Stimulated activated naive CD4-positive, alpha-beta T cell treated with Interleukin-2 at 50 U/mL for 16 hours (primary cell): Measurements from ENCODE around the gene ACSM4.
"Not testable (repeated sequence)": the region's sequence is repeated elsewhere in the genome, so short reads cannot be mapped to it uniquely, and the experiment has no call there.

Experiments
- DNase-seq: peaks from one replicate; lab custom pipeline; 2025; lab: John Stamatoyannopoulos, UW

Gene ACSM4, protein sequence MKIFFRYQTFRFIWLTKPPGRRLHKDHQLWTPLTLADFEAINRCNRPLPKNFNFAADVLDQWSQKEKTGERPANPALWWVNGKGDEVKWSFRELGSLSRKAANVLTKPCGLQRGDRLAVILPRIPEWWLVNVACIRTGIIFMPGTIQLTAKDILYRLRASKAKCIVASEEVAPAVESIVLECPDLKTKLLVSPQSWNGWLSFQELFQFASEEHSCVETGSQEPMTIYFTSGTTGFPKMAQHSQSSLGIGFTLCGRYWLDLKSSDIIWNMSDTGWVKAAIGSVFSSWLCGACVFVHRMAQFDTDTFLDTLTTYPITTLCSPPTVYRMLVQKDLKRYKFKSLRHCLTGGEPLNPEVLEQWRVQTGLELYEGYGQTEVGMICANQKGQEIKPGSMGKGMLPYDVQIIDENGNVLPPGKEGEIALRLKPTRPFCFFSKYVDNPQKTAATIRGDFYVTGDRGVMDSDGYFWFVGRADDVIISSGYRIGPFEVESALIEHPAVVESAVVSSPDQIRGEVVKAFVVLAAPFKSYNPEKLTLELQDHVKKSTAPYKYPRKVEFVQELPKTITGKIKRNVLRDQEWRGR

DNA sequence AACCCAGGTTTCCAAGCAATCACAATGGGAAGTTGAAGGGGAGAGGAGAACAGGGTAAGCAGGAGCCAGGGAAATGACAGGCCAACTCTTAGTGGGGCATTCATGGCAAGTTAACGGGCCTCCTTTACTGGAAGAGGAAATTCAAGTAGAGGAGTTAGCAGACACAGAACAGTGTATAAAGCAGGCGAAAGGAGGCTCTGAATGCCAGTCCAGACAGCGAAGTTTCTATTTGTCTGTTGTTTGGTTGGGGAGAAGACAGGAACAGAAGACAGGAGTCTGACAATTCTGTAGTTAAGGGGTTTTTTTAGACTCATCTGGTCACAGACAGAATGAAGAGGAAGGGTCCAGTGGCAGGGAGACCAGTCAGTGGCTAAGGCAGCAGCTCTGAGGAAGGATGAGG is at the start of gene ACSM4:
ACSM4 (plus strand) TSS at position 301 of the 400 bp plus-strand sequence. CDS start 260 bp downstream, outside the sequence.
- DNase-seq = no peak

DNA sequence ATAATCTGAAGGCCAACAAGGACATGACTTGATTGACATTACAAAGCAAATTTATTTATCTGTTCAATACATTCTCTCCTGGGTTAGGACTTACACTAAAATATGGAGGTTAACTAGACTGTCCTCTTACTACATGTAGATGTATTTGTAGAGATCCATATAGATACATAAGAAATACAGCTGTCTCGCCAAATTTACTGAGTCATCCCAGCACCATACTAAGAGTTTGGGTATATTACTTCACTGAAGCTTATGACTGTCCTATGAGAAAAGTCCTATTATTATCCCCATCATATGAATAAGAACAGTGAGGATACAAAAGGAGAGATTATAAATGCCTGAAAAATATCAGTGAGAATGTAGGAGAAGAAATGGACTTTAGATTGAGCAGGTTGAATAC is 44.8 kb upstream of the ACSM4 start:
- DNase-seq = no peak

DNA sequence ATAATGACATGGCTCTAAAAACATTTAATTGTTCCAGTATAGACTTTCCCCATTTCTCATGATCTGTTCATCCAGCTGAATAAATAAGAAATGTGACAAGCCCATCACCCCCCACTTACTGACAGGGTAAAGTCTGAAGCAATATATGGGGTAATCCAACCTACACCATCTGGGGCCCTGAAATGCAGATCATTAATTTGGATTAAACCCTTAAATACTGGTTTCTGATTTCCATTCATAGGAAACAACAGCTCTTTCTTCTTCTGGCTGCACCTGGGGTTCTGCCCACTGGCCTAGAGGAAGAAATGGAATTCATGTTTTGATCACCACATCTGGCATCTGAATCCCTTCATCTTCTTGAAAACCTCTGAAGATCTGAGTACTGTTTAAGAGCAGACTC is 39.3 kb upstream of the ACSM4 start:
- DNase-seq = no peak

DNA sequence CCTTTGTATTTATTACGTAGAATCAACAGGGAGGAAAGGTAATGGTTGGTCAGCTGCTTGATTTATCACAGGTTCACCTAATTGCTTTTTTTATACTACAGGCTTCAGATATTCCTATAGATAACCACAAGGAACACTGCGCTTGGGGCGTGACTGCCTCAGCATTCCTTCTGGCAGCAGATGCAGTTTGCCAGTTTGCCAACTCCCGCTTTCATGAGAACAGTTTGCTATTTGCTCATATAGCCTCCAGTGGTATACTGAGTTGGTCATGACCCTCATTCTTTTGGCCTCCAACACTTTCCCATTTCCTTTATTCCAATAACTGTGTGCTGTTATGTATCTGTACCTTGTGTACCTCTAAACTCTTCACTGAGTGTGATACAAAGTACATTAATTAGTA is 38.6 kb upstream of the ACSM4 start:
- no peak for DNase-seq

DNA sequence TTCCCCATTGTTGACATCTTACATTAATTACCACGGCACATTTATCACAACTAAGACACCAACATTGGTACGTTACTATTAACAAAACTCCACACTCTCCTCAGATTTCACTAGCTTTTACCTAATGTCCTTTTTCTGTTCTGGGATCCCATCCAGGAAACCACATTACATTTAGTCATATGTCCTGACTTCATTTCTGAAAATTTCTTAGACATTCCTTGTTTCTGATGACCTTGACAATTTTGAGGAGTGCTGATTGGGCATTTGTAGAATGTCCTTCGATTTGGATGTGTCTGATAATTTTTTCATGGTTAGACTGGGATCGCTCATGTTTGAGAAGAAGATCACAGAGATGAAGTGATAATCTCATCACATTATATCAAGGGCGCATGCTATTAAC is 34.6 kb upstream of the ACSM4 start:
- no peak for DNase-seq

DNA sequence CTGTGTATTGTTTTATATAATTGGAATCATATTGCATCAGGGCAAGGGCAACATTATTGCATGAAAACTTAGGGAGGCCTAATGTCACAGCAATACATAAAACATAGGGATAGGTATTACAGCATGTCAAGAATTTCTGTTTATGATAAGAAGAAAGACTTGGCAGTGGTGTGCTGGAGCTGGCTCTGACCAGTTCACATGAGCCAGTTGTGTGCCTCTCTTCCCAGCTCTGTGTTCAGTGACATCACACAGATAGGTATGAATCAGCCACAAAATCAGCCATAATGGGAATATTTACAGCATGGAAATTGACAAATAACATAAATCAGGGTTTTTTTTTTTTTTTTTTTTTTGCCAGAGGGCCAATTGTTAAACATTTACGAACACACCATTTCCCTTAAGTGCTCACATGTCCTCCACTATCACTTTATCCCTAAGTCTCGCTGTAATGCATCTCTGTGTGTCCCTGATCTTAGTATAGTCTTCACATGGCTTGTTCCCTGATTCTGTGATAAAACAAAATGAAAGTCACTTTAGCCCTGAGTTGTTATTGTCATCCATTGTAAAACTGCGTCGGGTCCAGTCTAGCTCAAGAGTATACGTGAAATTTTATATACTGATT is 31.9 kb upstream of the ACSM4 start:
- no peak for DNase-seq

DNA sequence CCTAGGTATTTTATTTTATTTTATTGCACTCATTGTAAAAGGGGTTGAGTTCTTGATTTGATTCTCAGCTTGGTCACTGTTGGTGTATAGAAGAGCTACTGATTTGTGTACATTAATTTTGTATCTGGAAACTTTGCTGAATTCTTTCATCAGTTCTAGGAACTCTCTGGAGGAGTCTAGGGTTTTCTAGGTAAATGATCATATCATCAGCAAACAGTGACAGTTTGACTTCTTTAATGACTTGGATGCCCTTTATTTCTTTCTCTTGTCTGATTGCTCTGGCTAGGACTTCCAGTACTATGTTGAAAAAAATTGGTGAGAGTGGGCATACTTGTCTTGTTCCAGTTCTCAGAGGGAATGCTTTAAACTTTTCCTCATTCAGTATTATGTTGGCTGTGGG is 28.4 kb upstream of the ACSM4 start:
- not testable (repeated sequence) for DNase-seq

DNA sequence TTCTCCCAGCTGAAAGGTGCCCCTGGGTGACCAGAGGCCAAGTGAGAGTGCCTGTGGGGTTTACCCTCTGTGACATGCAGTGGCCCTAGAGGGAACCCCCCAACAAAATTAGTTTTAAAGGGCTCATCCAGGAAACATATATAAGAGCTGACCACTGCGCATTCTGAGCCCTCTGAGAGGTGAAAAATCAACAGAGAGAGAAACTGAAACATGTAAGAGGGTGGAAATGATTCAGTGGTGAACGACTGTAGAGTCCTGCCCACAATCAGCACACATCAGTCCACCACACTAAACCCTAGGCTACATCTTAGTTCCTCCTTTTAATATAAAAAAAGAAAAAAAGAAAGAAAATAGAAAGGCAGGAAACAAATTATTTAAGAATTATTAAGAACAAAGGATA is 21.0 kb upstream of the ACSM4 start:
- no peak for DNase-seq

DNA sequence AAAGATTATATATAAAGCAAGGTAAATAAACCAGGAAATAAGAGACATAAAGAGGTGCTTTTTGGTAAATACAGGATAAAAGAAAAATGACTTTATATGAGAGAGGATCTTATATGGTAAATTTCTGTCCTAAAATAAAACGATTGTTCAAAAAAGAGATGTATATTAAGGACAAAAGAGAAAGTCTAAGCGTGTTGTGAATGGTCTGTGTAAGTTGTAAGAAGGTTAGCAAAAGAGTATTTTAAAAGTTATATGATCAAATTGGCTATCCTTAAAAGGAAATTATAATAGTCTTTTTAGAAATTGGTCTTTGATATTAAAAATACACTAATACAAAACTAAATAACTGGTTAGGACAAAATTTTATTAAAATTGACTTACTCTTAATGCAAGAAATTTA is 14.1 kb upstream of the ACSM4 start:
- no peak for DNase-seq

DNA sequence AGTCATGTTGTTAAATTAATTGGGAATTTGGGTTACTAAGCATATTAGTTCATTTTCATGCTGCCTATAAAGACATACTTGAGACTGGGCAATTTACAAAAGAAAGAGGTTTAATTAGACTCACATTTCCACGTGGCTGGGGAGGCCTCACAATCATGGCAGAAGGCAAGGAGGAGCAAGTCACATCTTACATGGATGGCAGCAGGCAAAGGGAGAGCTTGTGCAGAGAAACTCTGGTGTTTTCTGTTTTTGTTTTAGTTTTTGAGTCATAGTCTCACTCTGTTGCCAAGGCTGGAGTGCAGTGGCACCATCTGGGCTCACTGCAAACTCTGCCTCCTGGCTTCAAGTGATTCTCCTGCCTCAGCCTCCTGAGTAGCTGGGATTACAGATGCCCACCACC is 13.3 kb upstream of the ACSM4 start:
- DNase-seq = not testable (repeated sequence)

DNA sequence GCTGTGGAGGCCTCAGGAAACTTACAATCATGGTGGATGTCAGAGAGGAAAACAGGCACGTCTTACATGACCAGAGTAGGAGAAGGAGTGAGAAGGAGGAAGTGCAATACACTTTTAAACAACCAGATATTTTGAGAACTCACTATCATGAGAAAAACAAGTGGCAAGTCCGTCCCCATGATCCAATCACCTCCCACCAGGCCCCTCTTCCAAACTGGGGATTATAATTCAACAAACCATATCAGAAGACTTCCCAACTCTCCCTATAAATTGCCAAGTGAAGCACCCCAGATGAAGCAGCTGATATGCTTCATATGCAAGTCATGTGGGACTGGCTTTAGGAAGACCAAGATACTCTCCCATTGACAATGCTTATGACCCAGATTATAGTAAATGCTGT is 11.6 kb upstream of the ACSM4 start:
- no peak for DNase-seq

DNA sequence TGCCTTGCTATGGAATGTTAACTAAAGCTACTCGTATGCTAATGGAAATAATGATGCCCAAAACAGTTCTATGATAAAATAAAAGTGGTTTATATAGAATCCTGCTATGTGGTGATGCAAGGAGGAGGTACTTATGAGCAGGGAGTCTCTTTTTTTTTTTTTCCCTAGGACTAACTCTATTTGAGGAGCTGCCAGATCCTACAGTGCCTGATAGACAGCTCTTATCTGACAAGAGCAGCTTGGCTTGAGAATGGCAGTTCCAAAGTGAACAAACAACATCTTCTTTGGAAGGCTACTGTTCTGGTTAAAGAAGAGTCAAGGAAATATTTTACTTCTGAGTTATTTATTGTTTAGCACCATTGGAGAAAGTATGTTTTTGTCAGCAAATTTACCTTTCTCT is 10.2 kb upstream of the ACSM4 start:
- DNase-seq = no peak

DNA sequence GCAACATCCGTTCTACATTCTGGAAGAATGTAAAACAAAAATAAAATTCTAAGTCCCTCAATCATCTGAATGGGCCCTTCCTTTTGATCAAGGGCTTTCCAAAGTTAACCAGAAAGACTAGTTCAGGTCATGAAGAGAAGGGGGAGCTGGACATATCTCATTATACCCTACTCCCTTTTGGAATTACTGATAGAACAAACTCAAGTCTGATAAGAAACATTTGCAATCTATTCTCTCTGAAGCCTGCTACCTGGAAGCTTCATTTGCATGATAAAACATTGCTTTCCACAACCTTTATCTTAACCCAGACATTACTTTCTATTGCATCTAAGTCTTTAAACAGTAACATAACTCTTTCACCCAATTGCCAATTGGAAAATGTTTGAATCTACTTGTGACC is 8.3 kb upstream of the ACSM4 start:
- DNase-seq = no peak

DNA sequence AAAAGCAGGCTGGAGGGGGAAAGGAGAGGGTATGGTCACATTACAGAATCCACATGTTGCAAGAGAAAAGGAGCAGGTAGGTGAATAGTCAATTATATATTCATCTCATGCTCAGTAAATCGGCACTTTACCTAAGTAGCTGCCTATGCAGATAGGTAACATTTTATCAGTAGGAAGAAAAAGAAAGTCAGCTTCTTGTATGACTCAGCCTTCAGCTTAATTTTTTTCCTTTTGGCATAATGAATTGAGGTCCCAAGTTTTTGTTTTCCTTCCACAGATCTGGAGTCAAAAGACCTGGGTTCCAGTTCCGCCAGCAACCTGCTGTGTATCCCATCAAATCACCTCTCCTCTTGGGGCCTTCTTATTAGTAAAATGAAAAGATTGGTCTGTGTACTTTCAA is 6.0 kb upstream of the ACSM4 start:
- DNase-seq = no peak

DNA sequence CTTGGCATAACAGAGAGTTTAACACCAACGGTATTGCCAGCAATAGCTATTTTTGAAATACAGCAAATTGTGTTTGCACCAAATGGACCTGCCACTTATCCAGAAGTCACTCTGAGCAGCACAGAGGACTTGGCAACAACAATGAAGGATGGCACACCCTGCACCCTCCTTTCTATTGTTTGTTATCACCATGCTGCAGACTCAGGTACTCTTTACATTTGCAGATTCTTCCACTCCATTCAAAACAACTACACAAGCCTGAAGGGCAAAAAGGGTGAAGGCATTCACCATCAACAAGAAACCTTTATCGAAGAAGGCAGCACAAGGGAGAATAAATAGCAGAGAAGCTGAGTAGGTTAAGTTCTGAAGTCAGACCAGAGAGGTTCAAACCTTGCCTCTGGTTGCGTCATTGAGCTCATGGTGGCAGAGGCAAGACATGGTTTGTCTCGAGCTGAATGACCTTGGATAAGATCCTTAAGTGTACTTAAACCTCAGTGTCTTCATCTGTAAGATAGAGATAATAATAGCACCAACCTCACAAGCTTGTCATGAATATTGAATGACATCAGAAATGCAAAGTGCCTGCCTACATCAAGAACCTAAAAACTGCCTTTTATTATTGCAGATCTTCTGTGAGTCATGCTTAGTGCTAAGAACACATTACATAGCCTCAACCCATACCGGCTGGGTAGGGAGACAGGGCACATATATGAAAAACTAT is 1.4 kb upstream of the ACSM4 start:
- DNase-seq = no peak

DNA sequence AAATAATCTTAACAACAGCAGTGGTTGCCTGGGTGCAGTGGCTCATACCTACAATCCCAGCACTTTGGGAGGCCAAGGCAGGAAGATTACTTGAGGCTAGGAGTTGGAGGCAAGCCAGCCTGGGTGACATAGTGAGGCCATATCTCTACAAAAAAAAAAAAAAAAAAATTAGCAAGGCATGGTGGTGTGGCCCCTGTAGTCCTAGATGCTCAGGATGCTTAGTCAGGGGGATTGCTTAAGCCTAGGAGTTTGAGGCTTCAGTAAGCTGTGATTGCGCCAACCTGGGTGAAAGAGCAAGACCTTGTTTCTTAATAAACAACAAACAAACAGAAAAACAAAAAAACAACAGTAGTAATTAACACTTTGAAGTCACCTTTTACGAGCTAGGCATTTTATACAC is 642 bp upstream of the ACSM4 start:
- DNase-seq = no peak

DNA sequence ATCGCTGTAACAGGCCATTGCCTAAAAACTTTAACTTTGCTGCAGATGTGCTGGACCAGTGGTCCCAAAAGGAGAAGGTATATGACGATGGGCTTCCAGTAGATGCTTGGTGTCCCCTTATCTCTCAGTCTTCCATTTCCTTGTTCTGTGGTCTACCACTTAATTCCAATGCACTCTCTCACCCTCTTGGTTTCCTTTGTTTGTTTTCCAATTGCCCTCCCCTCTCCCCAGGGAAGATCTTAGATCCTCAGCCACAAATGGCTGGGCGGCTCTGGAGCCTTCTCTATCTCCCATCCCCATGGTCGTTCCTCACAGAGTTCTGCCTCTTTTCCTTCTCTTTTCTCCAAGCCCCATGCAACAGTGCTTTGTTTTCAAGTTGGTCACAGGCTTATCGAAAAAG is 584 bp downstream of the ACSM4 start:
- no peak for DNase-seq

DNA sequence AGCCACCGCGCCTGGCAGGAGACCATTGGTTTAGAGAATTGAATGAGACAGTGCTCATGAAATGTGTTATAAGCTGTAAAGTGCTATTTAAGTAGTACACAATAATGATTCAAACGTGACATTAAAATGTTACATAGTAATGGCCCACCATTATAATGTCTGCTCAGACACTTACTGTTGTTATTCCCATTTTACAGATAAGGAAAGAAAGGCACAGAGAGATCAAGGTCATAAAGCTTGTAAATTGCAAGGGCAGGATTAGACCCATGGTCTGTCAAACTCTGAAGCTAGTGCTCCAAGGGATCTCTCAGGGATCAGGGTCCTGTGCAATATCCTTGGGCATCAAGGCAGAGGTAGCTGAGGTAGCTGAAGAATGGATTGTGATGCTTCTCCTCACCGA is 6.2 kb downstream of the ACSM4 start:
- no peak for DNase-seq

DNA sequence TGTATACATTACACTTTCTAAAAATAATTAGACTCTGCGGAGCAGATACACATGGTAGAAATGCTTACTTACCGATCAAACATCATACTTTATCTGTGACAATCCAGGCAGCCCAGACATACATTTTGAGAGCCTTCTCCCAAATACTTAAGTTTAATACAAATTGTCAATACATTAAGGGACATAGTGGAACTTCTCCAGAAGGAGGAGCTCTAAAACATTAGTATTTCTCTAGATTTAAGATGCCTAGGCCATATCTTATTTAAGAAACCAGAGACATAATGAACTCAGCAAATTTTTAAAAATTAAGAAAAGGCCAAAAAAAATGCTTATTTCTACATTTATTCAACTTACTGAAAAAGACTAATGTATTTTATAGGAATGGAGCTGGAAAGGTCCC is 16.1 kb downstream of the ACSM4 start:
- DNase-seq = no peak

DNA sequence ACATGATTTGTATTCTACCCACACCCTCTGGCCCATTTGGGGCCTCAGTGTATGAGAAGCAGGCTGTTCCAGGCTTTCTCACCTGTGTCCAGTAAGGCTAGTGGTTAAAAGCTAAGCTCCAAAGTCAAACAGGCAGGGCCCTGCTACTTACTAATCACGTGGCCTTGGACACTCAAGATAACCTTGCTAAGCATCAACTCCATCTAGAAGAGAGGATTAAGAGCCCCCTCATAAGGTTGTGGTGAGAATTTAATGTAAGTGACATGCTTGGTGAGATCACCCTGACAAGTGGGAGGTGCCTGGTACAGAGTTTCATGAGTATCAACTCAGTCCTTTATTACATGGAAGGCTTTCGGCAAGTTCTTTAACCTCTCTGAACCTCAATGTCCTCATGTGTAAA is 17.8 kb downstream of the ACSM4 start:
- no peak for DNase-seq

DNA sequence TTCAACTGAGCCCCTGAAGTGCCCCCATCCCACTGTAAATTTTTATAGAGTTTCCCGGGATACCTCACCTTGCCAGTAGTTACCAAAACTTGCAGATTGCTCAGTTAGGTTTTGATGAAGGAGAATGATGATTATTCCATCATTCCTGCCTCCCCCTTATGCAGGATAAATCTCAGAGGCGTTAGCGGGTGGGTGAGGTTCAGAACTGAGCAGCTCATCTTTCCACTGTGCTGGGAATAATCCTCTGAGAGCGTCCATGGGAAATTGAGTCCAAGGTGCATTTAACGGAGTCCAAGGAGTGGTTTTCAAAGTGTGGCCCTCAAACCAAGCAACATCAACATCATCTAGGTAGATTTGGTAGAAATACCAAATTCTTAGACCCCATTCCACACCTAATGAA is 18.7 kb downstream of the ACSM4 start:
- DNase-seq = no peak

DNA sequence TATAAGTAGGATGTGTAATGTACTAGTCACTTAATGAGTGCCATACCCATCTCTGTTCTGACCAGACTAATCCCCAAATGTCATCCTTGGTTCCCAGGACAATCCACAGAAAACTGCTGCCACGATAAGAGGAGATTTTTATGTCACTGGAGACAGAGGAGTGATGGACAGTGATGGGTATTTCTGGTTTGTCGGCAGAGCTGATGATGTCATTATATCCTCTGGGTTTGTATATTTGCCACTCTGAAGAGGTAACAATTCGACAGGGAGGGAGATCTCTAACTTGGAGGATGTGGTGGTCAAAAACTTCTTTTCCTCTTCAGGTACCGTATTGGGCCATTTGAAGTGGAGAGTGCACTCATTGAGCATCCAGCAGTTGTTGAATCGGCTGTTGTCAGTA is 20.3 kb downstream of the ACSM4 start:
- no peak for DNase-seq

DNA sequence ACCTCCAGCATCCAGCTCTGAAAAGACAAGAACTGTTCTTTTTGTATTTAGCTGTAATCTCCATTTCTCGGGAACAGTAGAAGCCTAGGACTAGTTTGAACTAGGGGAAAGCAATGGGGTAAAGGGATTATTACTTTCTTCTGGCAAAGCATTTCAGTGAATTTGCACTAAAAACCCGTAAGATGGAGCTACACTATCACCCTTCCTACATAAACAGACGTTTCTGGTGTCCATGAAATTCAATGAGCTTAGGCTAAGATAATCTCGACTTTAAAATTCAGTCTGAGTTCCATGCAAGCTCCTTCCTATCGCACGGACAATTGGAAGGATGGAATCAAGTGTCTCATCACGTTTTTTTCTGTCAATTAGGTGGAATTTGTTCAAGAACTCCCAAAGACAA is 24.0 kb downstream of the ACSM4 start:
- DNase-seq = no peak
